Liver (tissue), 9 donors: ENCODE data around the gene DOP1B. TPM values are rescaled to one million over a fixed set of nuclear protein-coding genes. Genes with fewer than 3 reads are reported as not detected.

Experiments
- DNase-seq: peaks from one replicate; pipeline ENCODE4 v3.0.0-alpha.2; 2017; ENCODE audit warnings: low spot score
- H3K27ac ChIP-seq, 2 donors: one replicate each; pipeline ENCODE4 v1.7.0; 2013; ENCODE audit warnings: inconsistent platforms in 2 of 2, low read length in 2 of 2, control low read depth in 1 of 2, low read depth in 1 of 2, mild to moderate bottlenecking in 1 of 2
- H3K27me3 ChIP-seq, 4 donors: one replicate each; pipeline versions ENCODE4 v1.6.1 to v1.7.0; 2013; ENCODE audit warnings: low read length in 3 of 4, inconsistent platforms in 1 of 4, mild to moderate bottlenecking in 1 of 4, moderate library complexity in 1 of 4; ENCODE audit not compliant: control insufficient read depth in 4 of 4, insufficient read depth in 4 of 4
- H3K36me3 ChIP-seq, 4 donors: one replicate each; pipeline versions ENCODE4 v1.6.1 to v1.7.0; 2013; ENCODE audit warnings: low read length in 3 of 4, mild to moderate bottlenecking in 3 of 4, low read depth in 1 of 4, moderate library complexity in 1 of 4; ENCODE audit not compliant: control insufficient read depth in 4 of 4, insufficient read depth in 3 of 4
- H3K4me1 ChIP-seq, 4 donors: one replicate each; pipeline versions ENCODE4 v1.6.1 to v1.7.0; 2013; ENCODE audit warnings: low read length in 3 of 4, mild to moderate bottlenecking in 3 of 4, moderate library complexity in 1 of 4; ENCODE audit not compliant: control insufficient read depth in 4 of 4, insufficient read depth in 4 of 4
- H3K4me3 ChIP-seq, 3 donors: one replicate each; pipeline versions ENCODE4 v1.6.1 to v1.7.0; 2013; ENCODE audit warnings: low read length in 3 of 3, control low read depth in 1 of 3, low read depth in 1 of 3, mild to moderate bottlenecking in 1 of 3
- H3K9ac ChIP-seq, 2 donors: one replicate each; pipeline ENCODE4 v1.7.0; 2013; ENCODE audit warnings: low read length in 2 of 2, mild to moderate bottlenecking in 2 of 2, moderate library complexity in 2 of 2, control low read depth in 1 of 2, low read depth in 1 of 2
- H3K9me3 ChIP-seq, 4 donors: one replicate each; pipeline versions ENCODE4 v1.6.1 to v1.7.0; 2013; ENCODE audit warnings: low read length in 3 of 4; ENCODE audit not compliant: control insufficient read depth in 4 of 4
- FOXA1 ChIP-seq: IDR thresholded peaks from 2 replicates; pipeline ENCODE4 v1.6.1; 2016; ENCODE audit warnings: antibody characterized with exemption
- FOXA2 ChIP-seq: IDR thresholded peaks from 2 replicates; pipeline ENCODE4 v1.6.1; 2016; ENCODE audit warnings: antibody characterized with exemption
- GABPA ChIP-seq, 2 donors: IDR thresholded peaks in 1 of 2; conservative IDR thresholded peaks in 1 of 2; 2 replicates each; pipeline ENCODE4 v1.6.1; 2016; ENCODE audit warnings: antibody characterized with exemption in 2 of 2, mild to moderate bottlenecking in 1 of 2, moderate library complexity in 1 of 2
- HNF4A ChIP-seq, 2 donors: conservative IDR thresholded peaks; 2 replicates each; pipeline ENCODE4 v1.6.1; 2016; ENCODE audit warnings: antibody characterized with exemption in 2 of 2, mild to moderate bottlenecking in 2 of 2
- JUND ChIP-seq, 2 donors: IDR thresholded peaks; 2 replicates each; pipeline ENCODE4 v1.6.1; 2016; ENCODE audit warnings: antibody characterized with exemption in 2 of 2
- NR2F2 ChIP-seq: IDR thresholded peaks from 2 replicates; pipeline ENCODE4 v1.6.1; 2016; ENCODE audit warnings: antibody characterized with exemption
- RXRA ChIP-seq, 2 donors: IDR thresholded peaks; 2 replicates each; pipeline ENCODE4 v1.6.1; 2017 to 2018; ENCODE audit warnings: antibody characterized with exemption in 2 of 2, mild to moderate bottlenecking in 1 of 2
- TAF1 ChIP-seq: conservative IDR thresholded peaks from 2 replicates; pipeline ENCODE4 v1.6.1; 2016; ENCODE audit warnings: antibody characterized with exemption, mild to moderate bottlenecking
- WGBS: extraction: QIAGEN DNeasy Blood & Tissue Kit; methylation state at CpG from one replicate; pipeline ENCODE4 v1.1.7; 2013; 5-methylcytosine and 5-hydroxymethylcytosine counted together
- polyA plus RNA-seq, 2 donors: library from polyadenylated mRNA; stranded (reverse) in 1 of 2; unstranded in 1 of 2; fragments of 200-250 nt in 1 of 2; fragments of >200 nt in 1 of 2; fragmentation: Nextera tagmentation in 1 of 2; extraction: Ambion mirVana in 1 of 2; gene quantifications; one replicate each; pipeline versions ENCODE4 v1.2.1 to v1.2.3, GENCODE V29; 2013 to 2015
- total RNA-seq, 2 donors: library from RNA; depleted of rRNA; stranded (reverse); fragments of >200 nt; gene quantifications; one replicate each; pipeline ENCODE4 v1.2.3, GENCODE V29; 2014
- TF ChIP-seq, protein P1 (sequence below): fragments of 150-350 bp; IDR thresholded peaks from 2 replicates; pipeline ENCODE4 v1.5.1; 2017; ENCODE audit warnings: improper control_type of control experiment, low read depth, low read length; ENCODE audit not compliant: missing input control
- TF ChIP-seq, protein P2 (sequence below): IDR thresholded peaks from 2 replicates; pipeline ENCODE4 v1.6.1; 2016; ENCODE audit warnings: antibody characterized with exemption
- TF ChIP-seq, protein P3 (sequence below): IDR thresholded peaks from 2 replicates; pipeline ENCODE4 v1.6.1; 2016; ENCODE audit warnings: antibody characterized with exemption, mild to moderate bottlenecking
- TF ChIP-seq, protein P4 (sequence below): IDR thresholded peaks from 2 replicates; pipeline ENCODE4 v1.6.1; 2016; ENCODE audit warnings: antibody characterized with exemption
- donor health status: healthy.
- donor health status: healthy.
- donor health status: healthy.
- donor health status: healthy.
- donor health status: healthy.

DOP1B gene
- total and polyA plus RNA-seq, 4 donors: 5.8 to 7.1 (median 6.3) TPM

DNA sequence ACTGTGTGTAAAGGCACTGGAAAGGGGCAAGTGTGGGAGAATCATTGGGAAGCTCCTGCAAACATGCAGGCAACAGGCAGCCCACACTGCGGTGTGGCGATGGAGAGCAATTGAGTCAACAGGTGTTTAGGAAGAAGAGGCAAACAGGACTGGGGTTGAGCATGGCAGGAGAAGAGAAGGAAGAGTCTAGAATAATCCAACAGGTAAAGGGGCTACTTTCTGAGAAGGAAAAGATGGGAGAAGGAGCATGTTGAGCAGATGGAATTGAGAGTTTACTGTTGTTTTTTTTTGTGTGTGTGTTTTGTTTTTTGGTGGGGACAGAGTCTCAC is 4.2 kb downstream of the DOP1B start (continued):
- TF ChIP-seq, protein P1, sequence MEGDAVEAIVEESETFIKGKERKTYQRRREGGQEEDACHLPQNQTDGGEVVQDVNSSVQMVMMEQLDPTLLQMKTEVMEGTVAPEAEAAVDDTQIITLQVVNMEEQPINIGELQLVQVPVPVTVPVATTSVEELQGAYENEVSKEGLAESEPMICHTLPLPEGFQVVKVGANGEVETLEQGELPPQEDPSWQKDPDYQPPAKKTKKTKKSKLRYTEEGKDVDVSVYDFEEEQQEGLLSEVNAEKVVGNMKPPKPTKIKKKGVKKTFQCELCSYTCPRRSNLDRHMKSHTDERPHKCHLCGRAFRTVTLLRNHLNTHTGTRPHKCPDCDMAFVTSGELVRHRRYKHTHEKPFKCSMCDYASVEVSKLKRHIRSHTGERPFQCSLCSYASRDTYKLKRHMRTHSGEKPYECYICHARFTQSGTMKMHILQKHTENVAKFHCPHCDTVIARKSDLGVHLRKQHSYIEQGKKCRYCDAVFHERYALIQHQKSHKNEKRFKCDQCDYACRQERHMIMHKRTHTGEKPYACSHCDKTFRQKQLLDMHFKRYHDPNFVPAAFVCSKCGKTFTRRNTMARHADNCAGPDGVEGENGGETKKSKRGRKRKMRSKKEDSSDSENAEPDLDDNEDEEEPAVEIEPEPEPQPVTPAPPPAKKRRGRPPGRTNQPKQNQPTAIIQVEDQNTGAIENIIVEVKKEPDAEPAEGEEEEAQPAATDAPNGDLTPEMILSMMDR: no peak
- no peak for TF ChIP-seq RXRA (IDR thresholded peaks at IDR 0.05)
- no peak for TF ChIP-seq FOXA2
- TF ChIP-seq NR2F2: no peak
- TF ChIP-seq GABPA (IDR thresholded peaks at IDR 0.05 in 1 of 2, conservative IDR thresholded peaks at IDR 0.05 in 1 of 2): no peak
- TF ChIP-seq, protein P2, sequence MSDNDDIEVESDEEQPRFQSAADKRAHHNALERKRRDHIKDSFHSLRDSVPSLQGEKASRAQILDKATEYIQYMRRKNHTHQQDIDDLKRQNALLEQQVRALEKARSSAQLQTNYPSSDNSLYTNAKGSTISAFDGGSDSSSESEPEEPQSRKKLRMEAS: no peak

DNA sequence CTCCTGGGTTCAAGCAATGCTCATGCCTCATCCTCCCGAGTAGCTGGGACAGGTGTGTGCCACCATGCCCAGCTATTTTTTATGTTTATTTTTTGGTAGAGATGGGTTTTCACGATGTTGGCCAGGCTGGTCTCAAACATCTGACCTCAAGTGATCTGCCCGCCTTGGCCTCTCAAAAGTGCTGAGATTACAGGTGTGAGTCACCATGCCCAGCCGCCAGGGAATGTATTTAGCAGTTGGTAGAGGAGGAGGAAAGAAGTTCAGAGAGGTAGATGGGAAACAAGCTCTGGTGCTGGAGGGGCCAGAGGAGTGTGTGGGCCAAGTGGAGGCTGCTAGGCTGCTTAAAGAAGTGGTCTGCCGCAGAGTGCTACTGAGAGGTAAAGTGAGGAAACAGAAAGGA is 6.0 kb downstream of the DOP1B start:
- H3K9ac ChIP-seq: no peak overlapping the region
- no peaks in the 10 kb centered on the region for H3K9me3 ChIP-seq
- no peak overlapping the region for H3K4me3 ChIP-seq
- TF ChIP-seq, protein P3, sequence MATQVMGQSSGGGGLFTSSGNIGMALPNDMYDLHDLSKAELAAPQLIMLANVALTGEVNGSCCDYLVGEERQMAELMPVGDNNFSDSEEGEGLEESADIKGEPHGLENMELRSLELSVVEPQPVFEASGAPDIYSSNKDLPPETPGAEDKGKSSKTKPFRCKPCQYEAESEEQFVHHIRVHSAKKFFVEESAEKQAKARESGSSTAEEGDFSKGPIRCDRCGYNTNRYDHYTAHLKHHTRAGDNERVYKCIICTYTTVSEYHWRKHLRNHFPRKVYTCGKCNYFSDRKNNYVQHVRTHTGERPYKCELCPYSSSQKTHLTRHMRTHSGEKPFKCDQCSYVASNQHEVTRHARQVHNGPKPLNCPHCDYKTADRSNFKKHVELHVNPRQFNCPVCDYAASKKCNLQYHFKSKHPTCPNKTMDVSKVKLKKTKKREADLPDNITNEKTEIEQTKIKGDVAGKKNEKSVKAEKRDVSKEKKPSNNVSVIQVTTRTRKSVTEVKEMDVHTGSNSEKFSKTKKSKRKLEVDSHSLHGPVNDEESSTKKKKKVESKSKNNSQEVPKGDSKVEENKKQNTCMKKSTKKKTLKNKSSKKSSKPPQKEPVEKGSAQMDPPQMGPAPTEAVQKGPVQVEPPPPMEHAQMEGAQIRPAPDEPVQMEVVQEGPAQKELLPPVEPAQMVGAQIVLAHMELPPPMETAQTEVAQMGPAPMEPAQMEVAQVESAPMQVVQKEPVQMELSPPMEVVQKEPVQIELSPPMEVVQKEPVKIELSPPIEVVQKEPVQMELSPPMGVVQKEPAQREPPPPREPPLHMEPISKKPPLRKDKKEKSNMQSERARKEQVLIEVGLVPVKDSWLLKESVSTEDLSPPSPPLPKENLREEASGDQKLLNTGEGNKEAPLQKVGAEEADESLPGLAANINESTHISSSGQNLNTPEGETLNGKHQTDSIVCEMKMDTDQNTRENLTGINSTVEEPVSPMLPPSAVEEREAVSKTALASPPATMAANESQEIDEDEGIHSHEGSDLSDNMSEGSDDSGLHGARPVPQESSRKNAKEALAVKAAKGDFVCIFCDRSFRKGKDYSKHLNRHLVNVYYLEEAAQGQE: no peak
- TF ChIP-seq TAF1 (no peak), FOXA1 (no peak), JUND (IDR thresholded peaks at IDR 0.05) (no peak), RXRA (IDR thresholded peaks at IDR 0.05) (no peak), NR2F2 (no peak), HNF4A (conservative IDR thresholded peaks at IDR 0.05) (no peak)
- TF ChIP-seq, protein P1: no peak
- TF ChIP-seq, protein P4, sequence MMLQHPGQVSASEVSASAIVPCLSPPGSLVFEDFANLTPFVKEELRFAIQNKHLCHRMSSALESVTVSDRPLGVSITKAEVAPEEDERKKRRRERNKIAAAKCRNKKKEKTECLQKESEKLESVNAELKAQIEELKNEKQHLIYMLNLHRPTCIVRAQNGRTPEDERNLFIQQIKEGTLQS: no peak
- no peaks in the 10 kb centered on the region for H3K36me3 ChIP-seq
- H3K4me1 ChIP-seq: peaks cover 4 to 23% (median 8%) of the 10 kb centered on the region in 4 donors
- H3K27ac ChIP-seq: no peak overlapping the region
- no peaks in the 10 kb centered on the region for H3K27me3 ChIP-seq
- WGBS: 95% methylated on average over 5 of the region's 5 CpGs
- DNase-seq: no peak
